Bronchial epithelial cell (primary cell): ENCODE measurements around the gene CASTOR2. TPM values are rescaled to one million over a fixed set of nuclear protein-coding genes. Genes with fewer than 3 reads are reported as not detected.
"Not testable (repeated sequence)": the region's sequence is repeated elsewhere in the genome, so short reads cannot be mapped to it uniquely, and the experiment has no call there.

ENCODE experiments used
- DNase-seq: peaks from one replicate; pipeline ENCODE4 v3.0.0-alpha.2; 2010; ENCODE audit warnings: low read depth
- FAIRE-seq: peaks from 2 replicates; lab custom pipeline; 2011; peaks lifted over from hg19 to GRCh38; lab: Jason Lieb, UNC
- H3K27me3 ChIP-seq: 2 replicates; pipeline ENCODE4 v1.5.1; 2011; ENCODE audit warnings: low read length; ENCODE audit not compliant: control insufficient read depth, insufficient read depth
- H3K36me3 ChIP-seq: 2 replicates; pipeline ENCODE4 v1.5.1; 2011; ENCODE audit warnings: low read length; ENCODE audit not compliant: control insufficient read depth, insufficient read depth
- H3K4me3 ChIP-seq: 2 replicates; pipeline ENCODE4 v1.5.1; 2011; ENCODE audit warnings: mild to moderate bottlenecking, low read depth, low read length, control low read depth
- CTCF ChIP-seq: IDR thresholded peaks from 2 replicates; pipeline ENCODE4 v1.5.1; 2011; ENCODE audit warnings: mild to moderate bottlenecking, moderate library complexity, low read length, control low read depth, inconsistent platforms; ENCODE audit not compliant: insufficient read depth, severe bottlenecking
- total RNA-seq: library from RNA; depleted of rRNA; stranded (reverse); fragments of >200 nt; gene quantifications from 2 replicates; pipeline ENCODE4 v1.2.1, GENCODE V29; 2014

Gene CASTOR2
- total RNA-seq, 1 donor from 2014 or later = 1.6 TPM

- FAIRE-seq, H3K36me3 ChIP-seq, H3K27me3 ChIP-seq, DNase-seq, H3K4me3 ChIP-seq: not testable (repeated sequence)
Observed at GRCh38 chr7:74966909-74967308, 2.4 kb downstream of the CASTOR2 start.

- not testable (repeated sequence) for H3K27me3 ChIP-seq, DNase-seq, H3K4me3 ChIP-seq, H3K36me3 ChIP-seq, FAIRE-seq
Observed at GRCh38 chr7:74971431-74971830, 6.9 kb downstream of the CASTOR2 start.

DNA sequence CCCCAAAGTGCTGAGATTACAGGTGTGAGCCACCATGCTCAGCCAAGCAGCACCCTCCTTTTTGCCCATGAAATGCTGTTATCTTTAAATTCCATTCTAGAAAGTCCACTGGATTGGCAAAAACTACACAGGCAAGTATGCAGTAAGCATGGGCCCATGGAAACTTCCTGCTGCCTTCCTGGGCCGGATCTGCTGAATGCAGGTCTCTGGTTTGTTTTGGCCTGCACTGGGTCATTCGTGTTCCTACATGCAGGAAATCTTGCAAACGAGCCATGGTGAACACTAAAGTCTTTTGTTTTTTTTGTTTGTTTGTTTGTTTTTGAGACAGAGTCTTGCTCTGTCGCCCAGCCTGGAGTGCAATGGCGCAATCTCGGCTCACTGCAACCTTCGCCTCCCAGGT is 7.9 kb downstream of the CASTOR2 start:
- FAIRE-seq, H3K4me3 ChIP-seq, H3K27me3 ChIP-seq, H3K36me3 ChIP-seq: not testable (repeated sequence)
- DNase-seq = peak; percentile 20

DNA sequence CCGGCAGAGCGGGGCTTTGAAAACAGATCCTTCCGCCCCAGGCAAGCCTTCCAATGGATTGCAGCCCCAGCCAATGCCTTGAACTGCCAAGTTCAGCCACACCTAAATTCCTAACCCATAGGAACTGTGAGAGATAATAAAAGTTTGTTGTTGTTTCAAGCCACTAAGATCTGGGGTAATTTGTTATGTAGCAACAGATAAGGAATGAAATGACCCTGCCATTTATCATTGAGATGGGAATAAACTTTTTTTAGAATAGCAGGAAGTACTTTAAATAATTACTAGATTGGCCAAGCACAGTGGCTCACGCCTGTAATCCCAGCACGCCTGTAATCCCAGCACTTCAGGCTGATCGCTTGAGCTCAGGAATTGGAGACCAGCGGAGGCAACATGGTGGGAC is 11.5 kb downstream of the CASTOR2 start:
- H3K36me3 ChIP-seq, H3K4me3 ChIP-seq, DNase-seq, H3K27me3 ChIP-seq, FAIRE-seq: not testable (repeated sequence)

- FAIRE-seq, H3K4me3 ChIP-seq, DNase-seq, H3K36me3 ChIP-seq, H3K27me3 ChIP-seq: not testable (repeated sequence)
Observed at GRCh38 chr7:74977523-74977922, 13.0 kb downstream of the CASTOR2 start.

- H3K4me3 ChIP-seq, FAIRE-seq, H3K36me3 ChIP-seq, DNase-seq, H3K27me3 ChIP-seq: not testable (repeated sequence)
Observed at GRCh38 chr7:74988436-74988835, 23.9 kb downstream of the CASTOR2 start.

DNA sequence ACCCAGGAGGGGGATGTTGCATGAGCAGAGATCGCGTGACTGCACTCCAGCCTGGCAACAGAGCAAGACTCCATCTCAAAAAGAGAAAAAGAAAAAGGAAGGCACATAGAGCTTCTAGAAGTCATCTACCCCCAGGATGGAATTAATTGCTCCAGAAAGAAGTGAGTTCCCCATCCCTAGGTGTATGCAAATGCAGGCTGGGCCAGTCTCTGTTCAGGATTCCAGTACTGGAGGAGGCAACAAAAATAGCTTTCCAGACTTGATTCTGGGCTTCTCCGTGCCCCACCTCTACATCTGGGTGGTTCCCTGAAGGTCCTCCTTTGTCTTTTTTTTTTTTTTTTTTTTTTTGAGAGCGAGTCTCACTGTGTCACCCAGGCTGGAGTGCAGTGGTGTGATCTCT is 28.6 kb downstream of the CASTOR2 start:
- no peak for FAIRE-seq
- no peak for TF ChIP-seq CTCF

DNA sequence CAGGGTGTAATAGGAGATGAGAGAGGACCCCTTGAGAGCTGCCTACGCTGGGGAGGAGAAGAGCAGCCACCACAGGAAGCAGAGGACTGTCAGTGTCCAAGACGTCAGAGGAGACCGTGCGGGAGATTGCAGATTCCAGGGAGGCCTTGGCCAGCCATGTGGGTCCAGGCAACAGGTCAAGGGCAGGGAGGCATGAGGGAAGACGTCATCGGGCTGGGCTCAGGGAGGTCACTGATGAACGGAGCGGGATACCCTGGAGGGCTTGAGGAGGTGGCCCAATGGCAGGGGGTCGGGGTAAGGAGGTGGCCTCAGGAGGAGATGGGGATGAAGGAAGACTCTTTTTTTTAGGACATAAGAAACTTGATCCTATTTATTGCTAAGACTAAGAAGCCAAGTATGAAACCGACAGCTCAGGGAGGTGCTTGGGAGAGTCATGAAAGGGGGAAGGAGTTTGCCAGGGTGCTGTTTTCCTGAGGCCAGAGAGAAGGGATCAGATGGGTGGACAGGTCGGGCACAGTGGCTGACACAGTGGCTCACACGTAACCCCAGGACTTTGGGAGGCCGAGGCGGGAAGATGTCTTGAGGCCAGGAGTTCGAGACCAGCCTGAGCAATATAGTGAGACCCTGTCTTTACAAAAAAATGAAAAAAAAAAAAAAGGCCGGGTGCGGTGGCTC is 30.5 kb downstream of the CASTOR2 start:
- H3K27me3 ChIP-seq, FAIRE-seq, H3K4me3 ChIP-seq, H3K36me3 ChIP-seq, DNase-seq: not testable (repeated sequence)

More for the DNA sequence above, 28.6 kb downstream of the CASTOR2 start:
- H3K36me3 ChIP-seq = no peaks in the 10 kb centered on the region
- H3K4me3 ChIP-seq = no peak overlapping the region
- no peaks in the 10 kb centered on the region for H3K27me3 ChIP-seq
- no peak for DNase-seq

DNA sequence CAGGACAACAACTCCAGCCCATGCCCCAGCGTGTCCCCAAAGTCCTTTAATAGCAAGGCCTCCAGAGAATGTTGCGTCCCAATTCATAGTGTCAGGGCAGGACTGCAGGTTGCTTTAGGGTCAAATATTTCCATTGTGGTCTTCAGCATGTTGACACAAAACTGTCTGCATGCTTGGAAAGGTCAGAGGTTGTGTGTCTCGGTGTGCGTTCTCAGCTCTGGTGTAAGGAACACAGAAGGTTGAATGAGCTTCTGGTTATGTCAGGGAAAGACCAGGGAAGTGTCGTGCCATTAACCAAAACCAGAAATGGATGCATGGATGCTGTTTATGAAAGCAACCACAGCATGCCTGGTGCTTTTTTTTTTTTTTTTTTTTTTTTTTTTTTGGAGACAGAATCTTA is 31.9 kb downstream of the CASTOR2 start:
- H3K4me3 ChIP-seq, H3K27me3 ChIP-seq, FAIRE-seq, H3K36me3 ChIP-seq, DNase-seq: not testable (repeated sequence)

GRCh38 chr7:74997811-74998210 is 33.3 kb downstream of the CASTOR2 start:
- not testable (repeated sequence) for FAIRE-seq

DNA sequence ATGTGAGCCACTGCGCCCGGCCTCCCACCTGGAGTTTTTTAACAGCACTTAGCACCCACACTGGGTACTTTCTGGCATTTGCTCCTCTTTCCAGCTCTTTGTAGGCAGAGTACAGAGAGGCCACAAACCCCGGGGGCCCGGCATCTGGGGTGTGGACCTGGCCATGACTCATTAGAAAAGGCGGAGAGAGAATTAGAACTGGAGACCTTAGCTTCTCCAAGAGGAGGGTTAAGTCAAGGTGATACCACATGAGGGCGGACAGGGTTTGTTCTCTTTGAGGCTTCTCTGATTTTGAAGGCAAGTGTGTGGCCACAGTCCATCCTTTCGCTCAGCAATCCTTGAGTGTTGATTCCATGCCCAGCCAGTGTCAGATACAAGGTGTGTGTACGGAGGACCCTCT is 36.9 kb downstream of the CASTOR2 start:
- H3K36me3 ChIP-seq, H3K4me3 ChIP-seq, FAIRE-seq, DNase-seq, H3K27me3 ChIP-seq: not testable (repeated sequence)

More at GRCh38 chr7:74997811-74998210, 33.3 kb downstream of the CASTOR2 start:
- not testable (repeated sequence) for DNase-seq, H3K4me3 ChIP-seq, H3K27me3 ChIP-seq, H3K36me3 ChIP-seq
